Neural cell (in vitro differentiated cells): ENCODE results near the gene PCGF6. TPM values are rescaled to one million over a fixed set of nuclear protein-coding genes. Genes with fewer than 3 reads are reported as not detected.
"Not testable (repeated sequence)": the region's sequence is repeated elsewhere in the genome, so short reads cannot be mapped to it uniquely, and the experiment has no call there.

Experiments
- H2AFZ ChIP-seq: fragments of 200-600, 300-800 bp; sonication (generic), shearing (Covaris generic); 2 replicates; pipeline ENCODE4 v1.6.0; 2014; ENCODE audit warnings: low read depth, mild to moderate bottlenecking, antibody characterized with exemption, low read length, moderate library complexity
- H3F3A ChIP-seq: fragments of 200-600 bp; shearing (Covaris generic); 2 replicates; pipeline ENCODE4 v1.6.1; 2016; ENCODE audit warnings: mild to moderate bottlenecking, moderate library complexity, mixed read lengths, antibody characterized with exemption, low read length; ENCODE audit not compliant: insufficient read depth, poor library complexity, severe bottlenecking
- H3K27ac ChIP-seq: fragments of 200-600, 300-800 bp; sonication (generic), shearing (Covaris generic); 2 replicates; pipeline ENCODE4 v1.5.1; 2014; ENCODE audit warnings: mild to moderate bottlenecking, low read length, moderate library complexity
- H3K27me3 ChIP-seq: fragments of 300-800, 200-600 bp; sonication (generic), shearing (Covaris generic); 2 replicates; pipeline ENCODE4 v1.6.0; 2014; ENCODE audit warnings: mild to moderate bottlenecking, low read depth, low read length, moderate library complexity; ENCODE audit not compliant: insufficient read depth
- H3K36me3 ChIP-seq: fragments of 300-800, 200-600 bp; sonication (generic), shearing (Covaris generic); 2 replicates; pipeline ENCODE4 v1.5.1; 2014; ENCODE audit warnings: mild to moderate bottlenecking, antibody characterized with exemption, low read length, moderate library complexity; ENCODE audit not compliant: insufficient read depth
- H3K4me2 ChIP-seq: fragments of 300-800, 200-600 bp; sonication (generic), shearing (Covaris generic); 2 replicates; pipeline ENCODE4 v1.6.0; 2014; ENCODE audit warnings: mild to moderate bottlenecking, low read length
- H3K4me3 ChIP-seq: fragments of 300-800, 200-600 bp; sonication (generic), shearing (Covaris generic); 2 replicates; pipeline ENCODE4 v1.5.1; 2014; ENCODE audit warnings: mild to moderate bottlenecking, low read length, moderate library complexity
- H3K79me2 ChIP-seq: fragments of 200-600 bp; shearing (Covaris generic); replicated peaks from 2 replicates; pipeline ENCODE4 v1.6.0; 2014; ENCODE audit warnings: mild to moderate bottlenecking, low read length, moderate library complexity; ENCODE audit not compliant: insufficient read depth
- H3K9ac ChIP-seq: fragments of 300-800, 200-600 bp; sonication (generic), shearing (Covaris generic); 2 replicates; pipeline ENCODE4 v1.6.1; 2016; ENCODE audit warnings: mild to moderate bottlenecking, low read length, mixed read lengths
- H3K9me2 ChIP-seq: fragments of 200-600 bp; shearing (Covaris generic); 2 replicates; pipeline ENCODE4 v1.6.1; 2016; ENCODE audit warnings: mild to moderate bottlenecking, low read length, mixed read lengths; ENCODE audit not compliant: insufficient read depth
- H3K9me3 ChIP-seq: fragments of 200-600, 300-800 bp; sonication (generic), shearing (Covaris generic); 2 replicates; pipeline ENCODE4 v1.6.1; 2016; ENCODE audit warnings: mild to moderate bottlenecking, mixed run types, low read length, moderate library complexity, mixed read lengths
- H4K20me1 ChIP-seq: fragments of 200-600 bp; shearing (Covaris generic); 2 replicates; pipeline ENCODE4 v1.6.1; 2016; ENCODE audit warnings: mild to moderate bottlenecking, mixed run types; ENCODE audit not compliant: insufficient read depth
- CTCF ChIP-seq: fragments of 450-650 bp; IDR thresholded peaks from 2 replicates; pipeline ENCODE4 v1.5.1; 2014; ENCODE audit warnings: antibody characterized with exemption, mild to moderate bottlenecking, moderate library complexity; ENCODE audit not compliant: poor library complexity, severe bottlenecking
- EP300 ChIP-seq: fragments of 450-650 bp; conservative IDR thresholded peaks from 2 replicates; pipeline ENCODE4 v1.6.1; 2014; ENCODE audit warnings: antibody characterized with exemption, mild to moderate bottlenecking, moderate library complexity; ENCODE audit not compliant: poor library complexity, severe bottlenecking
- EZH2 ChIP-seq: fragments of 200-600, 300-800 bp; shearing (Covaris generic), sonication (generic); IDR thresholded peaks from 2 replicates; pipeline ENCODE4 v1.6.1; 2014; ENCODE audit warnings: antibody characterized with exemption, low read length, borderline replicate concordance, mild to moderate bottlenecking; ENCODE audit not compliant: insufficient read depth, poor library complexity, severe bottlenecking
- MXI1 ChIP-seq: fragments of 450-650 bp; conservative IDR thresholded peaks from 2 replicates; pipeline ENCODE4 v1.6.1; 2014; ENCODE audit warnings: antibody characterized with exemption, mild to moderate bottlenecking; ENCODE audit not compliant: poor library complexity, severe bottlenecking
- POLR2AphosphoS5 ChIP-seq: IDR thresholded peaks from 2 replicates; pipeline ENCODE4 v1.6.1; 2012
- RAD21 ChIP-seq: fragments of 450-650 bp; conservative IDR thresholded peaks from 2 replicates; pipeline ENCODE4 v1.6.1; 2014; ENCODE audit warnings: antibody characterized with exemption, mild to moderate bottlenecking, moderate library complexity
- REST ChIP-seq: IDR thresholded peaks from 2 replicates; pipeline ENCODE4 v1.6.1; 2012; ENCODE audit warnings: borderline replicate concordance
- SMC3 ChIP-seq: fragments of 450-650 bp; conservative IDR thresholded peaks from 2 replicates; pipeline ENCODE4 v1.6.1; 2014; ENCODE audit warnings: antibody characterized with exemption, mild to moderate bottlenecking, moderate library complexity; ENCODE audit not compliant: poor library complexity
- TAF1 ChIP-seq: IDR thresholded peaks from 2 replicates; pipeline ENCODE4 v1.6.1; 2012; ENCODE audit warnings: low read depth
- polyA plus RNA-seq: library from polyadenylated mRNA; depleted of rRNA; stranded (reverse); fragments of >200 nt; gene quantifications from 2 replicates; pipeline ENCODE4 v1.2.3, GENCODE V29; 2014

The PCGF6 gene
- polyA plus RNA-seq, 1 donor from 2014 or later = 31.3 TPM

- no peaks in the 10 kb centered on the region for H3K79me2 ChIP-seq
- no peaks in the 10 kb centered on the region for H4K20me1 ChIP-seq
- no peak overlapping the region for H3K4me2 ChIP-seq
- no peaks in the 10 kb centered on the region for H3F3A ChIP-seq
- H3K27ac ChIP-seq = no peak overlapping the region
- H3K9ac ChIP-seq = no peak overlapping the region
- H2AFZ ChIP-seq = no peak overlapping the region
- H3K36me3 ChIP-seq = no peaks in the 10 kb centered on the region
- no peaks in the 10 kb centered on the region for H3K9me2 ChIP-seq
- H3K9me3 ChIP-seq = no peaks in the 10 kb centered on the region
- TF ChIP-seq RAD21 (no peak), MXI1 (no peak), REST (no peak), SMC3 (no peak), EP300 (no peak), POLR2AphosphoS5 (no peak), TAF1 (no peak), CTCF (no peak), EZH2 (no peak)
- H3K4me3 ChIP-seq = no peak overlapping the region
- H3K27me3 ChIP-seq = no peaks in the 10 kb centered on the region
Observed at GRCh38 chr10:103262229-103262628, 88.7 kb downstream of the PCGF6 start.

DNA sequence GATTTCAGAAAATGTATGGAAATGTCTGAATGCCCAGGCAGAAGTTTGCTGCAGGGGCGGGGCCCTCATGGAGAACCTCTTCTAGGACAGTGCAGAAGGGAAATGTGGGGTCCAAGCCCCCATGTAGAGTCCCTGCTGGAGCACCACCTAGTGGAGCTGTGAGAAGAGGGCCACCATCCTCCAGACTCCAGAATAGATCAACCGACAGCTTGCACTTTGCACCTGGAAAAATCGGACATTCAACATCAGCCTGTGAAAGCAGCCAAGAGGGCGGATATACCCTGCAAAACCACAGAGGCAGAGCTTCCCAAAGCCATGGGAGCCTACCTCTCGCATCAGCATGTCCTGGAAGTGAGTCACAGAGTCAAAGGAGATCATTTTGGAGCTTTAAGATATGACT lies 91.0 kb downstream of the PCGF6 start:
- Histone ChIP-seq H4K20me1 (no peaks in the 10 kb centered on the region), H3K9me3 (no peaks in the 10 kb centered on the region), H3K9ac (no peak overlapping the region), H3K36me3 (no peaks in the 10 kb centered on the region), H3K27ac (no peak overlapping the region), H3K4me3 (no peak overlapping the region), H3K9me2 (no peaks in the 10 kb centered on the region), H3K79me2 (no peaks in the 10 kb centered on the region), H3K27me3 (no peaks in the 10 kb centered on the region), H3K4me2 (no peak overlapping the region), H3F3A (no peaks in the 10 kb centered on the region), H2AFZ (no peak overlapping the region)
- TF ChIP-seq RAD21 = no peak
- TF ChIP-seq TAF1 = no peak
- no peak for TF ChIP-seq MXI1
- TF ChIP-seq REST = no peak
- no peak for TF ChIP-seq CTCF
- TF ChIP-seq EP300 = no peak
- TF ChIP-seq EZH2 = no peak
- no peak for TF ChIP-seq POLR2AphosphoS5
- no peak for TF ChIP-seq SMC3

GRCh38 chr10:103258928-103259327 lies 92.0 kb downstream of the PCGF6 start:
- not testable (repeated sequence) for H3K36me3 ChIP-seq, H3K4me2 ChIP-seq, H3K4me3 ChIP-seq, H3K27ac ChIP-seq, H3K79me2 ChIP-seq, H3K9ac ChIP-seq, H3F3A ChIP-seq, H4K20me1 ChIP-seq, H3K9me3 ChIP-seq, H3K27me3 ChIP-seq, H2AFZ ChIP-seq, H3K9me2 ChIP-seq
